SK-N-SH (cell line): ENCODE data around the gene KCNAB1. TPM values are rescaled to one million over a fixed set of nuclear protein-coding genes. Genes with fewer than 3 reads are reported as not detected.

Experiments
- CTCF ChIA-PET: fragments of 300-600, 350-600 bp; formaldehyde crosslinking; extraction: SDS; loops from one replicate; lab custom pipeline; 2021; lab: Yijun Ruan, JAX
- POLR2A ChIA-PET: fragments of 350-600 bp; sonication (Branson Sonifier 250); formaldehyde crosslinking; extraction: SDS; loops from one replicate; lab custom pipeline; 2020; ENCODE audit warnings: antibody characterized with exemption, inconsistent platforms; lab: Yijun Ruan, JAX
- DNase-seq: peaks from one replicate; pipeline ENCODE4 v3.0.0; 2012
- H2AFZ ChIP-seq: fragments of 200-600 bp; sonication (generic); 2 replicates; pipeline ENCODE4 v1.8.1; 2016; ENCODE audit warnings: antibody characterized with exemption, mild to moderate bottlenecking, low read depth
- H3F3A ChIP-seq: fragments of 200-600 bp; sonication (generic); replicated peaks from 2 replicates; pipeline ENCODE3; 2016; ENCODE audit warnings: antibody characterized with exemption, mild to moderate bottlenecking; ENCODE audit not compliant: insufficient read depth
- H3K27ac ChIP-seq, 2 experiments: fragments of 200-500 bp in 1 of 2; fragments of 200-600 bp in 1 of 2; sonication (Bioruptor generic) in 1 of 2; sonication (generic), shearing (Covaris generic) in 1 of 2; 2 replicates each; pipeline versions ENCODE4 v1.5.1 to v1.6.1; 2014 to 2016; ENCODE audit warnings: low read depth in 2 of 2, inconsistent platforms in 1 of 2, low read length in 1 of 2, mild to moderate bottlenecking in 1 of 2, mixed read lengths in 1 of 2
- H3K27me3 ChIP-seq: fragments of 200-600 bp; sonication (generic), shearing (Covaris generic); 2 replicates; pipeline ENCODE4 v1.6.1; 2016; ENCODE audit warnings: mixed run types; ENCODE audit not compliant: insufficient read depth
- H3K36me3 ChIP-seq, 2 experiments: fragments of 200-500 bp in 1 of 2; fragments of 200-600 bp in 1 of 2; sonication (Bioruptor generic) in 1 of 2; sonication (generic) in 1 of 2; replicated peaks in 1 of 2; 2 replicates each; pipeline versions ENCODE3 to v1.5.1; 2014 to 2016; ENCODE audit warnings: low read length in 1 of 2, mild to moderate bottlenecking in 1 of 2; ENCODE audit not compliant: insufficient read depth in 2 of 2, control insufficient read depth in 1 of 2
- H3K4me1 ChIP-seq, 2 experiments: fragments of 200-500 bp in 1 of 2; fragments of 200-600 bp in 1 of 2; sonication (Bioruptor generic) in 1 of 2; sonication (generic), shearing (Covaris generic) in 1 of 2; 2 replicates each; pipeline versions ENCODE4 v1.5.1 to v1.6.1; 2014 to 2016; ENCODE audit warnings: low read depth in 1 of 2, low read length in 1 of 2, mixed run types in 1 of 2; ENCODE audit not compliant: insufficient read depth in 2 of 2, control insufficient read depth in 1 of 2
- H3K4me2 ChIP-seq: fragments of 200-600 bp; sonication (generic), shearing (Covaris generic); 2 replicates; pipeline ENCODE4 v1.6.1; 2017; ENCODE audit warnings: mixed run types
- H3K4me3 ChIP-seq, 2 experiments: fragments of 200-500 bp in 1 of 2; fragments of 200-600 bp in 1 of 2; sonication (Bioruptor generic) in 1 of 2; sonication (generic), shearing (Covaris generic) in 1 of 2; 2 replicates each; pipeline versions ENCODE4 v1.5.1 to v1.8.1; 2014 to 2016; ENCODE audit warnings: low read depth in 2 of 2, inconsistent platforms in 1 of 2, low read length in 1 of 2, mild to moderate bottlenecking in 1 of 2, mixed read lengths in 1 of 2, moderate library complexity in 1 of 2
- H3K79me2 ChIP-seq: fragments of 200-600 bp; sonication (generic); 2 replicates; pipeline ENCODE4 v1.8.1; 2017; ENCODE audit warnings: mild to moderate bottlenecking; ENCODE audit not compliant: insufficient read depth
- H3K9ac ChIP-seq: fragments of 200-600 bp; sonication (generic); 2 replicates; pipeline ENCODE4 v1.6.1; 2017; ENCODE audit warnings: mixed run types
- H3K9me2 ChIP-seq: fragments of 200-600 bp; sonication (generic); 2 replicates; pipeline ENCODE4 v1.6.1; 2017; ENCODE audit warnings: mixed run types
- H3K9me3 ChIP-seq: fragments of 200-600 bp; sonication (generic); 2 replicates; pipeline ENCODE4 v1.6.1; 2017; ENCODE audit warnings: mixed run types, mild to moderate bottlenecking, moderate library complexity
- H4K20me1 ChIP-seq: fragments of 200-600 bp; sonication (generic); 2 replicates; pipeline ENCODE4 v1.6.1; 2017; ENCODE audit warnings: mild to moderate bottlenecking, mixed run types; ENCODE audit not compliant: insufficient read depth
- CHD2 ChIP-seq: fragments of 150-350 bp; IDR thresholded peaks from 2 replicates; pipeline ENCODE4 v1.6.1; 2018; ENCODE audit warnings: low read length; ENCODE audit not compliant: partially characterized antibody
- EP300 ChIP-seq, 2 experiments: IDR thresholded peaks; 2 replicates each; pipeline versions ENCODE4 v1.4.0 to v1.6.1; 2012; ENCODE audit warnings: borderline replicate concordance in 1 of 2, low read depth in 1 of 2, low read length in 1 of 2
- FOSL2 ChIP-seq: IDR thresholded peaks from 2 replicates; pipeline ENCODE4 v1.4.0; 2012; ENCODE audit warnings: low read depth, mild to moderate bottlenecking, moderate library complexity, borderline replicate concordance
- GABPA ChIP-seq: IDR thresholded peaks from 2 replicates; pipeline ENCODE4 v1.4.0; 2012; ENCODE audit warnings: low read depth, mild to moderate bottlenecking
- JUND ChIP-seq: IDR thresholded peaks from 2 replicates; pipeline ENCODE4 v1.4.0; 2012
- MXI1 ChIP-seq: IDR thresholded peaks from 2 replicates; pipeline ENCODE4 v1.6.1; 2012; ENCODE audit warnings: mild to moderate bottlenecking, low read depth, low read length, improper control_type of control experiment
- POLR2AphosphoS5 ChIP-seq: IDR thresholded peaks from 2 replicates; pipeline ENCODE4 v1.6.1; 2012; ENCODE audit warnings: low read depth, low read length
- RCOR1 ChIP-seq: fragments of 150-350 bp; IDR thresholded peaks from 2 replicates; pipeline ENCODE4 v1.6.1; 2017; ENCODE audit warnings: antibody characterized with exemption, low read length
- SMC3 ChIP-seq: IDR thresholded peaks from 2 replicates; pipeline ENCODE4 v1.6.1; 2012; ENCODE audit warnings: low read depth, low read length, improper control_type of control experiment
- TAF1 ChIP-seq: IDR thresholded peaks from 2 replicates; pipeline ENCODE4 v1.6.1; 2012; ENCODE audit warnings: low read depth, mild to moderate bottlenecking, low read length, moderate library complexity, borderline replicate concordance
- TCF12 ChIP-seq: IDR thresholded peaks from 2 replicates; pipeline ENCODE4 v1.4.0; 2012
- TEAD4 ChIP-seq: IDR thresholded peaks from 2 replicates; pipeline ENCODE4 v1.4.0; 2012; ENCODE audit warnings: mild to moderate bottlenecking, borderline replicate concordance; ENCODE audit not compliant: insufficient read depth
- WGBS: methylation state at CpG from one replicate; pipeline ENCODE4 v1.1.6; 2017; ENCODE audit warnings: low lambda C conversion rate; 5-methylcytosine and 5-hydroxymethylcytosine counted together
- polyA plus RNA-seq, 3 experiments: library from polyadenylated mRNA; depleted of rRNA; stranded (reverse); fragments of >200 nt; gene quantifications; 2 replicates each; pipeline ENCODE4 v1.2.3, GENCODE V29; 2012
- TF ChIP-seq, protein P1 (sequence below): IDR thresholded peaks from 2 replicates; pipeline ENCODE4 v1.4.0; 2012; ENCODE audit warnings: low read depth, borderline replicate concordance

Gene KCNAB1
- polyA plus RNA-seq, 1 of the 3 experiments (the other 2 are of a cell fraction): 82.1 TPM

DNA sequence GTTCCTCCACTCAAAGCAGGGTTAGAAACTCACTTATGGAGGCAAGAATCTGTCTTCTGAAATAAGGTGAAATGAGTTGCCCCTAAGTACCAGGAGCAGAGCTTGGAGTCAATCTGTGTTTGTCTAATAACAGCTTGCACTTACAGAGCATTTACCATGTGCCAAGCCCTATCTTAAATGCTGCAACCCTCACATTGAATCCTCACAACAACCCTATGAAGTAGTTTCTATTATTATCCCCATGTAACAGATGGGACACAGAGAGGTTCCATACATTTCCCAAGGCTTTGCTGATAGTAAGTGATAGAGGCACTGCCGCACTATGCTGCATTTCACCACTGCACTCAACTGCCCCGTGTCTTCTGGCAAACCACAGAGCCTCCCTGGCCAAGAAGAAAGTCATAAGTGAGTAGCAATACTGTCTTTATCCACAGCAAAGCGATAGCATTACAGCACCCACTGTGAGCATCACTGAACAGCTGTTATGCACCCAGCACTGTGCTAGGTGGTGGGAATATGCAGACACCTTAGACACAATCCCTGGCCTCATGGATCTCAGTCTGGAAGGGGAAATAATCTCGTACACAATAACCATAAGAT lies 293.0 kb downstream of the KCNAB1 start (continued):
- TF ChIP-seq GABPA (no peak), FOSL2 (no peak)

DNA sequence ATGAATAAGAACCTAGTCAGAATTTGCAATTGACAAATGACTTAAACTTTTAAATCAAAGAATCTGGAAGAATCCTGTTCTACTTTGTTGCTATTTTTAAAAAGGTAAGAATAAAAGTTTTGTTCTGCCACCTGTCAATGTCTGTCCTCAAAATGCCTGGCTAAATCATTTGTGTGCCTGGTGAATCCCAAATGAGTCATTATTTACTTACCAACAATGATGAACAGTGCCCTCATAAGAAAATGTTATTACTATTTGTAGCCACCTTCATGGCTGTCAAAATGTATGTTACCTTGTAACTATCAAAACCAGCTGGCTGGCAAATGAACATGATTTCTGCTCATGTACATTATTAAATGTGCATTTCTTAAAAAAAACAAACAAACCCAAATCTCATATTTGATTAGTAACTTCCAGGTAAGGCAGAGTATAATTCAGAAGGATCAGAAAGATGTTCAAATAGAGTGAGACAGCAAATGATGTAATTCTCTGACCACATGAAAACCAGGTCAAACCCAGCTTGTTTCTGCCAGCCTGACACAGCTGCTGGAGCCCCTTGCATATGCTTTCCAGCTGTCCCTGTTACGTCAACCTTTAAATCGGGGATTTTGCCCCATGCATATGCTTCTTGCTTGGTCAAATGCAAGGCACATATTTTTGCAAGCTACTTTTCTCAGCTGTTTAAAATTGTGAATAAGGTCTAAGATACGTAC lies 296.6 kb downstream of the KCNAB1 start:
- 72% methylated on average over 3 of the region's 3 CpGs for WGBS
- Histone ChIP-seq H3K9me2 (no peaks in the 10 kb centered on the region), H3K4me2 (no peak overlapping the region), H2AFZ (no peak overlapping the region), H3K4me3 (no peak overlapping the region), H3K9me3 (no peaks in the 10 kb centered on the region), H3K9ac (no peak overlapping the region), H3K79me2 (peaks cover 72% of the 10 kb centered on the region), H3K27ac (peak overlapping the region in 1 of 2 experiments; percentile 24; a peak in 2 of 4 replicates), H3F3A (peaks cover 5% of the 10 kb centered on the region)
- peak; percentile 49 for DNase-seq
- POLR2A ChIA-PET: no interaction called here
- CTCF ChIA-PET: interaction anchor here (1.1 to 1.6 kb wide), 4 partner anchors 26 to 265 kb away, joined by 3 to 4 read pairs (median 4); no protein-coding TSS in a partner anchor
- TF ChIP-seq CHD2: no peak
- TF ChIP-seq EP300 (IDR thresholded peaks at IDR 0.05; ENCODE audit: borderline replicate concordance in 1 of 2, low read depth in 1 of 2, low read length in 1 of 2): peak in 1 of 2 experiments; percentile 66; a peak in 2 of 4 replicates
- TF ChIP-seq RCOR1: 0 out of 2 replicates have a peak, but pooled peaks have one; percentile 6
- no peak for TF ChIP-seq TAF1
- 0 out of 2 replicates have a peak, but pooled peaks have one; percentile 14 for TF ChIP-seq POLR2AphosphoS5
- peak; percentile 65; the same call in 1 of the 2 replicates for TF ChIP-seq TCF12
- 0 out of 2 replicates have a peak, but pooled peaks have one; percentile 16 for TF ChIP-seq JUND
- TF ChIP-seq, all 33 proteins: peak for 5
- Histone ChIP-seq H3K27me3 (no peaks in the 10 kb centered on the region), H4K20me1 (0 out of 2 replicates have a peak, but pooled peaks cover 3% of the 10 kb centered on the region), H3K4me1 (peaks cover 0 to 17% of the 10 kb centered on the region in 2 experiments; a peak in 2 of 4 replicates), H3K36me3 (peaks cover 14 to 21% of the 10 kb centered on the region in 2 experiments)

DNA sequence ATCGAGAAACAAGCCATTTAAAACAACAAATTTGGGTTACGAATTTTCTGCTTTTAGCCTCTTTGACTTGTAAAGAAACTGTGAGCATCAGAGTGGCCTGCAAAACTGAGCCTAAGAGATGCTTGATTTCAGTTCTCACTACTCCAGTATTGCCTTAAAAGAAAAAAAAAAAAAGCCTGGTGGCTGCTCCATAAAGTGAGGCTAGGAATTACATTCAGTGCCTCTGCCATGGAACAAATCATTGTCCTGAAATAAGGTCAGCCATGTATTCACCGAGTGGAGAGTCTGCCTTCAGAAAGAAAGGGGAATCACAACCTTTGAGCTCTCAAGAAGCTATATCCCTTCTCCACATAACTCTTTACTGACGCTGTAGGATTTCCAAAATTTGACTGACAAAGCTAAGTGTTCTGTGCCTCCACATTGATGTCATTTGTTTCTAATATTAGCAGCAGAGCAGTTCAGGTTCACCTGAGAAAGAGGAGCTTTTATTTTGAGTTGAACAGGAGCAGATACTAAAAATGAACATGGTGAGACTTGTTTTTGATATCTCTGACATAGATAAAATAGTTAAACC lies 297.3 kb downstream of the KCNAB1 start:
- Histone ChIP-seq H3K9me2 (no peaks in the 10 kb centered on the region), H3K4me2 (no peak overlapping the region), H3K27ac (peak overlapping the region in 1 of 2 experiments; percentile 24; a peak in 2 of 4 replicates), H3K27me3 (no peaks in the 10 kb centered on the region), H3K36me3 (peaks cover 17 to 27% of the 10 kb centered on the region in 2 experiments), H3K9ac (no peak overlapping the region), H3K9me3 (no peaks in the 10 kb centered on the region), H3K79me2 (peaks cover 69% of the 10 kb centered on the region), H3F3A (peaks cover 9% of the 10 kb centered on the region), H3K4me3 (no peak overlapping the region), H4K20me1 (0 out of 2 replicates have a peak, but pooled peaks cover 3% of the 10 kb centered on the region), H3K4me1 (peaks cover 0 to 17% of the 10 kb centered on the region in 2 experiments; a peak in 2 of 4 replicates), H2AFZ (no peak overlapping the region; the same call in 1 of the 2 replicates)
- CTCF ChIA-PET: interaction anchor here (1.1 to 1.6 kb wide), 4 partner anchors 26 to 266 kb away, joined by 3 to 4 read pairs (median 4); no protein-coding TSS in a partner anchor
- WGBS: 87% methylated on average over 4 of the region's 4 CpGs
- TF ChIP-seq SMC3: no peak
- no peak for TF ChIP-seq MXI1
- no peak for TF ChIP-seq FOSL2
- TF ChIP-seq TEAD4: no peak
- TF ChIP-seq, protein P1, sequence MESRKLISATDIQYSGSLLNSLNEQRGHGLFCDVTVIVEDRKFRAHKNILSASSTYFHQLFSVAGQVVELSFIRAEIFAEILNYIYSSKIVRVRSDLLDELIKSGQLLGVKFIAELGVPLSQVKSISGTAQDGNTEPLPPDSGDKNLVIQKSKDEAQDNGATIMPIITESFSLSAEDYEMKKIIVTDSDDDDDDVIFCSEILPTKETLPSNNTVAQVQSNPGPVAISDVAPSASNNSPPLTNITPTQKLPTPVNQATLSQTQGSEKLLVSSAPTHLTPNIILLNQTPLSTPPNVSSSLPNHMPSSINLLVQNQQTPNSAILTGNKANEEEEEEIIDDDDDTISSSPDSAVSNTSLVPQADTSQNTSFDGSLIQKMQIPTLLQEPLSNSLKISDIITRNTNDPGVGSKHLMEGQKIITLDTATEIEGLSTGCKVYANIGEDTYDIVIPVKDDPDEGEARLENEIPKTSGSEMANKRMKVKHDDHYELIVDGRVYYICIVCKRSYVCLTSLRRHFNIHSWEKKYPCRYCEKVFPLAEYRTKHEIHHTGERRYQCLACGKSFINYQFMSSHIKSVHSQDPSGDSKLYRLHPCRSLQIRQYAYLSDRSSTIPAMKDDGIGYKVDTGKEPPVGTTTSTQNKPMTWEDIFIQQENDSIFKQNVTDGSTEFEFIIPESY: no peak
- no peak for DNase-seq
- POLR2A ChIA-PET: no interaction called here
